Activated CD4-positive, alpha-beta T cell treated with anti-CD3 and anti-CD28 coated beads, Interleukin-2, amount 10 ng/mL, durations not matched to agents 7 days and 5 days (primary cell): ENCODE data around the gene SGF29. TPM values are rescaled to one million over a fixed set of nuclear protein-coding genes. Genes with fewer than 3 reads are reported as not detected.
"Not testable (repeated sequence)": the region's sequence is repeated elsewhere in the genome, so short reads cannot be mapped to it uniquely, and the experiment has no call there.

Source experiments
- CTCF ChIA-PET: fragments of 350-600 bp; sonication (Branson Sonifier 250); formaldehyde crosslinking; loops from one replicate; lab custom pipeline; 2021; ENCODE audit warnings: antibody characterized with exemption; lab: Charles Lee
- POLR2A ChIA-PET: fragments of 350-600 bp; sonication (Branson Sonifier 250); formaldehyde crosslinking; loops from one replicate; lab custom pipeline; 2021; ENCODE audit warnings: antibody characterized with exemption; lab: Charles Lee
- DNase-seq: peaks from one replicate; pipeline ENCODE4 v3.0.0-alpha.2; 2020
- H3K27ac Mint-ChIP-seq: one replicate; pipeline ENCODE4 v1.8.0; 2021; ENCODE audit warnings: mild to moderate bottlenecking, moderate library complexity, mixed read lengths
- H3K27me3 Mint-ChIP-seq: one replicate; pipeline ENCODE4 v1.8.0; 2021; ENCODE audit warnings: mixed read lengths
- H3K36me3 Mint-ChIP-seq: one replicate; pipeline ENCODE4 v1.8.0; 2021; ENCODE audit warnings: low read depth, mixed read lengths
- H3K4me1 Mint-ChIP-seq: one replicate; pipeline ENCODE4 v1.8.0; 2021; ENCODE audit warnings: mixed read lengths
- H3K4me3 Mint-ChIP-seq: one replicate; pipeline ENCODE4 v1.8.0; 2021; ENCODE audit warnings: mild to moderate bottlenecking, moderate library complexity, mixed read lengths
- H3K9me3 Mint-ChIP-seq: one replicate; pipeline ENCODE4 v1.8.0; 2021; ENCODE audit warnings: mixed read lengths
- total RNA-seq, 2 experiments: library from RNA; stranded (reverse); gene quantifications; one replicate each; pipeline ENCODE4 v1.2.3, GENCODE V29; 2021

Gene SGF29
- total RNA-seq, 2 experiments from 2014 or later: 49.3 to 60.6 TPM

DNA sequence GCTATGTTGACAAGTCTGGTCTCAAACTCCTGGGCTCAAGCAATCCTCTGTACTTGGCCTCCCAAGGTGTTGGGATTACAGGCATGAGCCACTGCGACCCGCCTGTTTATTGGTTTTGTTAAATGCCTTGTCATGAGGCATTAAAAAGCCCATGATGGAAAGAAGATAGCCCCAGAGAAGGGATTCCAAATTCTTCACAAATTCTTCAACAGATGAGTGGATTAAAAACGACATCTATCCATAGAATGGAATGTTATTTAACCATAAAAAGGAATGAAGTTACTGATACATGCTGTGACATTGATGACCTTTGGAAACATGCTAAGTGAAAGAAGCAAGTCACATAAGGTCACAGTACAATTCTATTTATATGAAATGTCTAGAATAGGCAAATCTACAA lies 4.7 kb downstream of the SGF29 start:
- H3K36me3 Mint-ChIP-seq: peaks cover 35% of the 10 kb centered on the region
- ChIA-PET POLR2A (no interaction called here), CTCF (no interaction called here)
- peaks cover 42% of the 10 kb centered on the region for H3K4me1 Mint-ChIP-seq
- no peak overlapping the region for H3K4me3 Mint-ChIP-seq
- peaks cover 3% of the 10 kb centered on the region for H3K9me3 Mint-ChIP-seq
- H3K27me3 Mint-ChIP-seq: no peaks in the 10 kb centered on the region
- H3K27ac Mint-ChIP-seq: no peak overlapping the region
- DNase-seq: no peak

GRCh38 chr16:28561557-28562187 lies 8.0 kb downstream of the SGF29 start:
- ChIA-PET POLR2A (no interaction called here), CTCF (no interaction called here)
- Mint-ChIP-seq H3K4me1 (peaks cover 28% of the 10 kb centered on the region), H3K27me3 (no peaks in the 10 kb centered on the region), H3K27ac (no peak overlapping the region), H3K36me3 (peaks cover 44% of the 10 kb centered on the region), H3K4me3 (no peak overlapping the region), H3K9me3 (peaks cover 9% of the 10 kb centered on the region)
- no peak for DNase-seq

- no peak for DNase-seq
- Mint-ChIP-seq H3K9me3 (peaks cover 11% of the 10 kb centered on the region), H3K4me1 (peaks cover 27% of the 10 kb centered on the region), H3K36me3 (peaks cover 41% of the 10 kb centered on the region), H3K4me3 (no peak overlapping the region), H3K27ac (no peak overlapping the region), H3K27me3 (no peaks in the 10 kb centered on the region)
- CTCF ChIA-PET: no interaction called here
- POLR2A ChIA-PET: no interaction called here
Measured at GRCh38 chr16:28562199-28562598, 8.5 kb downstream of the SGF29 start.

DNA sequence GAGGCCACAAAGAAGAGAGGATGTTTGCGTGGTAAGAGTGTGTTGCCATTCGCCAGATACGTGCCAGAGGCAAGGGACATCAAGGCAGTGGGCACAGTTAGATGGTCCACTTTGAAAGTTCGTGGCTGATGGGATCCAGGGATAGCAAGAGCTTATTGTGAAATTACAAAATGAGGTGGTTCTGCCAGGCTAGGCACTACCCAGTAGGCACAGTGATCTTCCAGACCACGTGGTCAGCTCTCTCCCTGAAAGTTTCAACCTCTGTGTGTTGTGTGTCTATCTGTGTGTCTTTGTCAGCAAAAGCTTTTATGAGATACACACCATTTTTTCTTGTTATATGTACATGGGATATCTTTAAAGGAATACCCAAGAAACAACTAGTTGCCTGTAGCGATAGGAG lies 9.5 kb downstream of the SGF29 start:
- H3K27me3 Mint-ChIP-seq: no peaks in the 10 kb centered on the region
- no peak overlapping the region for H3K4me3 Mint-ChIP-seq
- peaks cover 42% of the 10 kb centered on the region for H3K36me3 Mint-ChIP-seq
- ChIA-PET POLR2A (no interaction called here), CTCF (interaction anchor here (0.5 kb wide), 1 partner anchor 23 kb away, joined by 3 read pairs; no protein-coding TSS in a partner anchor)
- peaks cover 17% of the 10 kb centered on the region for H3K9me3 Mint-ChIP-seq
- H3K4me1 Mint-ChIP-seq: peaks cover 23% of the 10 kb centered on the region
- H3K27ac Mint-ChIP-seq: no peak overlapping the region
- DNase-seq: no peak

- peaks cover 14% of the 10 kb centered on the region for H3K9me3 Mint-ChIP-seq
- H3K36me3 Mint-ChIP-seq: peaks cover 22% of the 10 kb centered on the region
- H3K4me3 Mint-ChIP-seq, H3K27me3 Mint-ChIP-seq, POLR2A ChIA-PET, CTCF ChIA-PET, H3K27ac Mint-ChIP-seq, DNase-seq: not testable (repeated sequence)
- peaks cover 11% of the 10 kb centered on the region for H3K4me1 Mint-ChIP-seq
Measured at GRCh38 chr16:28566233-28566925, 12.7 kb downstream of the SGF29 start.

DNA sequence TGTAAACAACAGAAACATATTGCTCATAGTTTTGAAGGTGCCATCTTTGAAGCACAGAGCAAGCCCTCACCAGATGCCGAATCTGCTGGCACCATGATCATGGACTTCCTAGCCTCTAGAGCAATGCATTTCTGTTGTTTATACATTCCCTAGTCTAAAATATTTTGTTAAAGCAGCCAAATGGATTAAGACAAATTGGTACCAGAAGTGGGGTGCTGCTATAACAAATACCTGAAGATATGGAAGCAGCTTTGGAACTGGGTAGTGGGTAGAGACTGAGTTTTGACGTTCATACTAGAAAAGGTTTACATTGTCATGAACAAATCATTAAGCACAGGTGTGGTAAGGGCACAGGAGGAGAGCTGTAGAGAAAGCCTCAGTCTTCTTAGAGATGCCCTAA lies 13.6 kb downstream of the SGF29 start:
- no peak overlapping the region for H3K4me3 Mint-ChIP-seq
- POLR2A ChIA-PET: no interaction called here
- no peak for DNase-seq
- H3K4me1 Mint-ChIP-seq: peaks cover 7% of the 10 kb centered on the region
- CTCF ChIA-PET: no interaction called here
- H3K36me3 Mint-ChIP-seq: peaks cover 21% of the 10 kb centered on the region
- no peaks in the 10 kb centered on the region for H3K27me3 Mint-ChIP-seq
- no peak overlapping the region for H3K27ac Mint-ChIP-seq
- H3K9me3 Mint-ChIP-seq: peaks cover 14% of the 10 kb centered on the region

DNA sequence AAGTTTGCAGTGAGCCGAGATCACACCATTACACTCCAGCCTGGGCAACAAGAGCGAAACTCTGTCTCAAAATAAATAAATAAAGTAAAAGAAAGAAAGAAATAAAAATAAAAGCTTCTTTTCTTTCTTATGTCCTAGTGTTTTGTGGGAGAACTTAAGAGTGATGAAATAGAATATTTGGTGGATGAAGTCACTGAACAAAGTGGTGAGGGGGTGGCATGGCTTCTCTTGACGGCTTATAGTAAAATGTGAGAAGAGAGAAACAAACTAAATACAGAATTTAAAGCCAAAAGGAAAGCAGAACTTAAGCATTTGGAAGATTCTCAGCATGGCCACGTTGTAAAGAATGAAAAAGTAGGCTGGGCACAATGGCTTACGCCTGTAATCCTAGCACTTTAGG lies 15.3 kb downstream of the SGF29 start:
- no peak overlapping the region for H3K4me3 Mint-ChIP-seq
- no peak overlapping the region for H3K27ac Mint-ChIP-seq
- peaks cover 21% of the 10 kb centered on the region for H3K36me3 Mint-ChIP-seq
- peaks cover 3% of the 10 kb centered on the region for H3K4me1 Mint-ChIP-seq
- no peak for DNase-seq
- ChIA-PET POLR2A (no interaction called here), CTCF (no interaction called here)
- peaks cover 14% of the 10 kb centered on the region for H3K9me3 Mint-ChIP-seq
- no peaks in the 10 kb centered on the region for H3K27me3 Mint-ChIP-seq

GRCh38 chr16:28569968-28570752 lies 16.4 kb downstream of the SGF29 start:
- POLR2A ChIA-PET: no interaction called here
- DNase-seq: no peak
- Mint-ChIP-seq H3K4me3 (no peak overlapping the region), H3K4me1 (peaks cover 5% of the 10 kb centered on the region), H3K27me3 (no peaks in the 10 kb centered on the region), H3K9me3 (peaks cover 13% of the 10 kb centered on the region), H3K27ac (no peak overlapping the region), H3K36me3 (peaks cover 19% of the 10 kb centered on the region)
- CTCF ChIA-PET: no interaction called here

DNA sequence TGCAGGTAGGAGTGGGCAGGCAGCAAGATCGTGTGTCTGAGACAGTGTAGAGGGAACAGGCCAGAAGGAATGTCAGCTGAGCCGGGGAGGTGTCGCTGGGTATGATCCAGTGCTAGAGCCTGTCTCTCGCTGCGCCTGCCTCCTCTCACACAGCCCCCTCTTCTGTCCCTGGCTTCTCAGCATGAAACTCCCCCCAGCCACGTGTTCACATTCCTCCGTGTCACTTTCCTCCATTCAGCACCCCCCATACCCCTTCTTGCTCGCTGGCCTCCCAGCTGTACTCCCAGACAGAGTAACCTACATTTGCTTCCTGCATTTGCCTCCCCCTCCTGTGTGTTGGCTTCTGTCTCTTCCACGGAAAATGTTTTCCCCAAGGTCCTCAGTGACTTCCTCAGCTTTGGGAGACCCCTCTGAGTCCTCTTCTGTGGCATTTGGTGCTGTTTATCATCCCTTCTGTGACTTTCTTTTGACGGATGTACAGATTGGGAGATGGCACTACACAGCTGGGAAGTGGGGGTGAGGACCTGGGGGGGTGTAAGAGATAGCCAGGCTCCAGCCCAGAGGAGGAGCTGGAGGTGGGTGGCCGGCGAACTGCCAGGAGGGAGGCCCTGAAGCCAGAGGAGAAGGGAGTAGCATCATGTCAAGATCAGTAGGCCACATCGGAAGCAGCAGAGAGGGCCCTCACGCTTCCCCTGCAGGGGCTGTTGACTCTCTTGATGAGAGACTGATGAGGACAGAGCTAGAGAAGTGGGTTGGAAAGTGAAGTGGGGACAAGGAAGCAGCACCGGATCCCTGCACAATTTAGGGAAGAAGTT lies 19.2 kb downstream of the SGF29 start:
- DNase-seq: no peak
- Mint-ChIP-seq H3K4me3 (no peak overlapping the region), H3K9me3 (no peaks in the 10 kb centered on the region), H3K27me3 (no peaks in the 10 kb centered on the region), H3K4me1 (peaks cover 5% of the 10 kb centered on the region), H3K36me3 (peaks cover 2% of the 10 kb centered on the region), H3K27ac (no peak overlapping the region)
- POLR2A ChIA-PET: no interaction called here
- CTCF ChIA-PET: interaction anchor here (0.7 to 1.2 kb wide), 2 partner anchors 372 to 1096 kb away, joined by 3 read pairs; no protein-coding TSS in a partner anchor

GRCh38 chr16:28573738-28574718 lies 20.3 kb downstream of the SGF29 start:
- peaks cover under 1% of the 10 kb centered on the region for H3K36me3 Mint-ChIP-seq
- ChIA-PET CTCF (interaction anchor here (0.6 to 1.5 kb wide), 3 partner anchors 21 to 371 kb away, joined by 3 to 4 read pairs (median 4); partner anchors contain the start of gene SULT1A2), POLR2A (no interaction called here)
- H3K9me3 Mint-ChIP-seq: no peaks in the 10 kb centered on the region
- no peak overlapping the region for H3K27ac Mint-ChIP-seq
- no peaks in the 10 kb centered on the region for H3K27me3 Mint-ChIP-seq
- H3K4me3 Mint-ChIP-seq: no peak overlapping the region
- H3K4me1 Mint-ChIP-seq: peaks cover 4% of the 10 kb centered on the region
- no peak for DNase-seq

DNA sequence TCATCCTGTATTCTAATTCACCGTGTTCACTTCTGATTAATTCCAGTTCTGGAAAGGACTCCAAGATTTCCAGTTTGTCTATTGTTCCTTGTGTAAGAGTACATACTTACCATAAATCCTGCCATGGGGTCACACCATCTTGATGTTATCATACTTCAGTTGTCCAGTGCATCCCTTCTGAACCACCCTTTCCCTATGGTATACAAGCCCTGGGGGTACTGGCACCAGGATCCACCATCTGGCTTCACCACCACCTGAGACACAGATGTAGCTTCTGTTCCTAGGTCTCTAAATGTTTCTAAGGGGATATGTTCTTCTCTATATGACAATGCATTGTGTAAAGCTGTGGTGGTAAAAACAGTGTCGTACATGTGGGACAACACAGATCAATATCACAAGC lies 21.2 kb downstream of the SGF29 start:
- no peaks in the 10 kb centered on the region for H3K36me3 Mint-ChIP-seq
- no peak overlapping the region for H3K4me3 Mint-ChIP-seq
- CTCF ChIA-PET: interaction anchor here (1.5 kb wide), 1 partner anchor 20 kb away, joined by 4 read pairs; no protein-coding TSS in a partner anchor
- no peaks in the 10 kb centered on the region for H3K27me3 Mint-ChIP-seq
- H3K27ac Mint-ChIP-seq: no peak overlapping the region
- peaks cover 1% of the 10 kb centered on the region for H3K4me1 Mint-ChIP-seq
- DNase-seq: no peak
- POLR2A ChIA-PET: no interaction called here
- no peaks in the 10 kb centered on the region for H3K9me3 Mint-ChIP-seq
